DMS153 treated with DMSO at 0.1 percent for 48 hours (cell line): ENCODE results near the gene ITGAD.
"Not testable (repeated sequence)": the region's sequence is repeated elsewhere in the genome, so short reads cannot be mapped to it uniquely, and the experiment has no call there.

ENCODE experiments used
- DNase-seq: peaks from one replicate; lab custom pipeline; 2025; ENCODE audit not compliant: unreplicated experiment; lab: John Stamatoyannopoulos, UW

Gene ITGAD

GRCh38 chr16:31429796-31430195, 36.7 kb downstream of the ITGAD start:
- DNase-seq: no peak

DNA sequence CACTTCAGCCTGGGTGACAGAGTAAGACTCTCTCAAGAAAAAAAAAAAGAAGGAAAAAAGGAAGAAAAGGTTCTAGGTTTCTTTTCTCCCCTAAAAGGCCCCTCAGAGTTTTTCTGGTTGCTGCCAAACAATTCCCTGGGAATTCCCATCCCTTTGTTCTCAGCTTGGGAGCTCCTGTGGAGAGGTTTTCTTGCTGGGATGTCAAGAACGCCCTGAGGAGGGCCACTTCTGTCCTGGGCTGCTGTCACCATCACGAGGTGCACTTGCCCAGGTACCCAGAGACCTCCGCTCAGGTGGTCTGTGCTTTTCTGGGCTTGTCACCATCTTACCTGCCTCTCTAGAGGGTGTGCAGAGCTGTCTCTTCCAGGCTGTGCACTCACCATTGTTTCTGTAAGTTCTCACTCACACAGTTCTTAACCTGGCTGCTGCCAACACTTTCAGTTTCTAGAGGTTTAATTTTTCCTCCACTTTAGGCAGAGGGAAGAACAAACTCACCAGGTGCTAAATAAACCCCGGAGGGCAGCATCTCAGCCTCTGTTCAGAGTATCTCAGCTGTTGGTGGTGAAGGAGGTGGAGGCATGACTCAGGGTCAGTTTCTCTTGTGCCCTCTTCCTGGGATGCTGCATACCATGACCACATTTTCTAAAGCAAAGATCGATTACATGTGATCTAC, 37.4 kb downstream of the ITGAD start:
- no peak for DNase-seq

GRCh38 chr16:31435341-31436220, 42.4 kb downstream of the ITGAD start:
- DNase-seq: no peak

GRCh38 chr16:31436221-31437045, 43.3 kb downstream of the ITGAD start:
- DNase-seq: no peak

- no peak for DNase-seq
These were observed 45.3 kb downstream of the ITGAD start for GRCh38 chr16:31438414-31438813.

GRCh38 chr16:31439023-31439422, 45.9 kb downstream of the ITGAD start:
- not testable (repeated sequence) for DNase-seq

- no peak for DNase-seq
These were observed 46.4 kb downstream of the ITGAD start for GRCh38 chr16:31439519-31439918.

DNA sequence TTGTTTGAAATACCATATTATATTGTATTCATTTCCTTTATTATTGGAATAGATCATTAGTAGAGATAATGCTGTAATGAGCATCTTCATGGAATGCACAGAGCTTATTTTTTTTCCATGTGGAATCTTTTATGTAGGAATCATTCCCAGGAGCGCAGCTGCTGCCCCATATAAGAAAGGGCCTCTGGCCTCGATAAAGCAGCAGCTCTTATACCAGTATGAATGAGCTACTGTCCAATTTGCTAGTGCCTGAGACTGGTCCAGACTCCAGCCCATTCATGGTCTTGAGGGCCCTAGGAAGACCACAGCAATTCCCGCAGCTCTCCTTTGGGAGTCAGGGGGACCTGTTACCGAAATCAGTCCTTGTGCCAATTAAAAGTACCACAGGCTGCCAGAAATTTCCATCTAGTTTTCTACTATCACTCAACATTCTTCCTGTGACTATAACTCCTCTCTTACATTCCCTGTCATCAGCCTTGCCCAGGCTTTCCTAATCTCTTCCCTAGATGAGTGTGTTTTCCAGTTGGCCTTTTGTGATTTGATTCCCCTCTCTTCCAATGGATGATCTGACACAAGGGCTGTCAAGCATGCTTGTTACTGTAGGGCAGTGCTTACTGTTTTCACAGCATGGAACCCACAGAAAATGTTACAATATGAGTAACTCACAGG, 47.5 kb downstream of the ITGAD start:
- DNase-seq: no peak

GRCh38 chr16:31441956-31442355, 48.8 kb downstream of the ITGAD start:
- no peak for DNase-seq

DNA sequence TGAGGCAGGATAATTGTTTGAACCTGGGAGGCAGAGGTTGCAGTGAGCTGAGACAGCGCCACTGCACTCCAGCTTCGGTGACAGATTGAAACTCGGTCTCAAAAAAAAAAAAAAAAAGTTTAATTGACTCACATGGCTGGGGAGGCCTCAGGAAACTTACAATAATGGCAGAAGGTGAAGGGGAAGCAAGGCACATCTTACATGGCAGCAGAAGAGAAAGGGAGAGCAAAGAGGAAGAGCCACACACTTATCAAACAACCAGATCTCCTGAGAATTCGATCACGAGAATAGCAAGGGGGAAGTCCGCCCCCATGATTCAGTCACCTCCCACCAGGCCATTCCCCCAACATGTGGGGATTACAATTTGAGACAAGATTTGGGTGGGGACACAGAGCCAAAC, 52.8 kb downstream of the ITGAD start:
- not testable (repeated sequence) for DNase-seq

GRCh38 chr16:31451201-31451600, 58.1 kb downstream of the ITGAD start:
- no peak for DNase-seq

DNA sequence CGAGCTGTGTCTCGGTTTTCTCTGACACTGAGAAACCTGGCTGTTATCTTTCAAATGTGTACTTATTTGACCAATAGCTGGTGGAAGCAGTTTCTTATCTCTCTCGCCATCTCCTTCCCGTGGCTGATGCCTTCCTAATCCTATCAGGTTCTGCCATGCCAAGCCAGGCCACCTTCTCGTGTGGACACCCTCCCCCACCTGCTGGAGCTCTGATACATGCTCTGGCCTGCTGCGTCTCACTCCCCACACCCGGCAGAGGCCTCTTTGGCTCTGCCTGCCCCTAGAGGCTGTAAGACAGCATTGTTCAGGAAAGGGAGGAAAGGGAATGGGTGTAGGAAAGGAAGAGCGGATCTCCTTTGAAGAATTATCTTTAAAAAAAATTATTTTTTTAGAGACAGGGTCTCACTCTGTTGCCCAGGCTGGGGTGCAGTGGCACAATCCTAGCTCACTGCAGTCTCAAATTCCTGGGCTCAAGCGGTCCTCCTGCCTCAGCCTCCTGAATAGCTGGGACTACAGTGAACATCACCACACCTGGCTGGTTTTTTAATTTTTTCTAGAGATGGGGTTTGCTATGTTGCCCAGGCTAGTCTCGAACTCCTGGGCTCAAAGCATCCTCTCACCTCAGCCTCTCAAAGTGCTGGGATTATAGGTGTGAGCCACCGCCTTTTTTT, 58.7 kb downstream of the ITGAD start:
- DNase-seq: peak; percentile 16

DNA sequence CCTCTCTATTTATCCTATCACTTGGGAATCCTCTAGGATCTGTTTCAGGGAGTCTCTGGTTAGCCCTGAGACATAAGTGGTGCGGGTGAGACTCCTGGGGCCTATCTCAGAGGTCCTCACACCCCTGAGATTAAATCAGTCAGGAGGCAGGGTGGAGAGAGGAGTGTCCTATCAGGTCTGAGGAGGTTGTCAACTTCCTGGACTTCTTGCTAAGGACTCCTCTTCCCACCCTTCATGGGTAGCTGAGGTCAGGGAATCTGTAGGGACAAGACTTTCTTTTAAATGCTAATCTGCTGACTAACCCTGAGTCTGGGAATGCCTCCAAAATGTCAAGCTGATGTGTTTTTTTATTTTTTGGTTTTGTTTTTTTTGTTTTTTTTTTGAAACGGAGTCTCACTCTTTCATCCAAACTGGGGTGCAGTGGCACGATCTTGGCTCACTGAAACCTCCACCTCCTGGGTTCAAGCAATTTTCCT, 59.5 kb downstream of the ITGAD start:
- DNase-seq: no peak

DNA sequence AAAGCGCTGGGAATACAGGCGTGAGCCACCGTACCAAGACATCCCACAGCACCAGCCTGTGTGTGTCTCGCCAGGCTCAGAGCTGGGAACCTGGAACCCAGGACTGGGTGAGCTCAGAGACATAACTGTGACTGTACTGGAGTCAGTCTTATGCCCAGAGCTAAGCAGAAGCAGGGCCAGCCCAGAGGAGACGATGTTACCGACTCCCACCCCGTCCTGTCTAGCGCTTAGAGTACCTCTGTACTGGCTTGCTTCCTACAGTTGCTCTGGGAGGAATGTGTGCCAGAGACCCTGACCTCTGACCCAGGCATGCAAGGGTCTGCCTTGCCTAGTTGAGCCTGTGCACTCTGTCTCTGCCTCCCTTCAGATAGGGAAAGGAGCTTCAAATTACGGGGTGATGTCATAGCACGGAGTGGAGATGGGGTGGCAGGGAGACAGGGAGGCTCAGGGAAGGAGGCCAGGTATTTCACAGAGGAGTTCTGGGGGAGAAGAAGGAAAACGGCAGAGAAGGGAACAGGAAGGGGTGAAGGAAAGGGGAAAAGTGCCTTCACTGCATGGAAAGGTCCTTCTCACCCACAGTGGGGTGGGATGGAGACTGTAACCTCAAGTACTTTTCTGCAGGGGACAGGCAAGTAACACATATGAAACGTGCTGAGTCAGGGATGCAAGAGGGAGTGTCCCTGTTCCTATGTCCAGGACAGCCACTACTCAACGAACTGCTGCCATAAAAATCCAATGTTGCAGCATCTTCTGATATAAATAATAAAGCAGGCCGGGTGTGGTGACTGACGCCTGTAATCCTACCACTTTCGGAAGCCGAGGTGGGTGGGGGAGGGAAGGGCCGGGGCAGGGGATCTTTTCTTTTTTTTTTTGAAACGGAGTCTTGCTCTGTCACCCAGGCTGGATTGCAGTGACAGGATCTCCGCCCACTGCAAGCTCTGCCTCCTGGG, 60.4 kb downstream of the ITGAD start:
- no peak for DNase-seq

GRCh38 chr16:31455601-31456314, 62.6 kb downstream of the ITGAD start:
- no peak for DNase-seq

GRCh38 chr16:31456988-31457360, 63.8 kb downstream of the ITGAD start:
- no peak for DNase-seq

DNA sequence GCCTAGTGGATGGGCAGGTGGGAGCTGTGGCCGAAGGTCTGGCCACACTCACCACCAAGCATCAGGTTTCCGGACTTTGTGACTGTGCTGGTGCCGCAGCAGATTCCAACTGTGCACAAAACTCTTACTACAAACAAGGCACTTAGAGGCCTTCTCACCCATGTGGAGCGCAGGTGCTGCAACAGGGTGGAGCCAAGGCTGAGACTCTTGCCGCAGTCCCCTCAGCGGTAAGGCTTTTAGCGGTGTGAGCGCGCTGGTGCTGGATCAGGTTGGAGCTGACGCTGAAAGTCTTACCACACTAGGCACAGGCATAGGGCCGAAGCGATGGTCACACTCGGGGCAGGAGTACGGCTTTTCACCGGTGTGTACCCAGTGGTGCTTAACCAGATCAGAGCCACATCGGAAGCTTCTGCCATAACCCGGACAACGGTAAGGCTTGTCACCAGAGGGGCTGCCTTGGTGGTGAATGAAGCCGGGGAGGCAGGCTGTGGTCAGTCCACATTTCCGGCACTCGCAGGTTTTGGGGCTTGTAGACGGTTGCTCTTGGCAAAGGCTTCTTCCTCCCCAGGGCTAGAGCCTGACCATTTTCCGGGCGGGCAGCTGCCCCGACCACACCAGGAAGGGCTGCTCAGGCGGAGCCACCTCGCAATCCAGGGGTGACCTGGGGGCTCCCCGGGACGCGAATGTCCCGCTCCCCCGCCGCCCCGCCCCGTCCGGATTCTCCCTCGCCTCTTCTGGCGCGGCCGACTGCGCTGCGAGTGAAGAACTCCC, 65.1 kb downstream of the ITGAD start:
- DNase-seq: no peak
